Measurements from ENCODE around the gene DOCK4.

Gene DOCK4

GRCh38 chr7:111682588-111683340 lies 523.4 kb downstream of the DOCK4 start:
- no peak for DNase-seq

GRCh38 chr7:111681242-111681641 lies 525.0 kb downstream of the DOCK4 start:
- DNase-seq, result no peak

GRCh38 chr7:111678986-111679385 lies 527.2 kb downstream of the DOCK4 start:
- no peak for DNase-seq

- no peak for DNase-seq
These were observed 527.9 kb downstream of the DOCK4 start for GRCh38 chr7:111678281-111678680.

GRCh38 chr7:111677848-111678247 lies 528.4 kb downstream of the DOCK4 start:
- DNase-seq, result no peak

- no peak for DNase-seq
These were observed 529.4 kb downstream of the DOCK4 start for GRCh38 chr7:111676811-111677210.
